Neural cell (in vitro differentiated cells): ENCODE measurements around the gene EIF2S3B. TPM values are rescaled to one million over a fixed set of nuclear protein-coding genes. Genes with fewer than 3 reads are reported as not detected.

ENCODE experiments used
- H2AFZ ChIP-seq: fragments of 200-600, 300-800 bp; sonication (generic), shearing (Covaris generic); 2 replicates; pipeline ENCODE4 v1.6.0; 2014; ENCODE audit warnings: low read depth, mild to moderate bottlenecking, antibody characterized with exemption, low read length, moderate library complexity
- H3F3A ChIP-seq: fragments of 200-600 bp; shearing (Covaris generic); 2 replicates; pipeline ENCODE4 v1.6.1; 2016; ENCODE audit warnings: mild to moderate bottlenecking, moderate library complexity, mixed read lengths, antibody characterized with exemption, low read length; ENCODE audit not compliant: insufficient read depth, poor library complexity, severe bottlenecking
- H3K27ac ChIP-seq: fragments of 200-600, 300-800 bp; sonication (generic), shearing (Covaris generic); 2 replicates; pipeline ENCODE4 v1.5.1; 2014; ENCODE audit warnings: mild to moderate bottlenecking, low read length, moderate library complexity
- H3K27me3 ChIP-seq: fragments of 300-800, 200-600 bp; sonication (generic), shearing (Covaris generic); 2 replicates; pipeline ENCODE4 v1.6.0; 2014; ENCODE audit warnings: mild to moderate bottlenecking, low read depth, low read length, moderate library complexity; ENCODE audit not compliant: insufficient read depth
- H3K36me3 ChIP-seq: fragments of 300-800, 200-600 bp; sonication (generic), shearing (Covaris generic); 2 replicates; pipeline ENCODE4 v1.5.1; 2014; ENCODE audit warnings: mild to moderate bottlenecking, antibody characterized with exemption, low read length, moderate library complexity; ENCODE audit not compliant: insufficient read depth
- H3K4me2 ChIP-seq: fragments of 300-800, 200-600 bp; sonication (generic), shearing (Covaris generic); 2 replicates; pipeline ENCODE4 v1.6.0; 2014; ENCODE audit warnings: mild to moderate bottlenecking, low read length
- H3K4me3 ChIP-seq: fragments of 300-800, 200-600 bp; sonication (generic), shearing (Covaris generic); 2 replicates; pipeline ENCODE4 v1.5.1; 2014; ENCODE audit warnings: mild to moderate bottlenecking, low read length, moderate library complexity
- H3K79me2 ChIP-seq: fragments of 200-600 bp; shearing (Covaris generic); replicated peaks from 2 replicates; pipeline ENCODE4 v1.6.0; 2014; ENCODE audit warnings: mild to moderate bottlenecking, low read length, moderate library complexity; ENCODE audit not compliant: insufficient read depth
- H3K9ac ChIP-seq: fragments of 300-800, 200-600 bp; sonication (generic), shearing (Covaris generic); 2 replicates; pipeline ENCODE4 v1.6.1; 2016; ENCODE audit warnings: mild to moderate bottlenecking, low read length, mixed read lengths
- H3K9me2 ChIP-seq: fragments of 200-600 bp; shearing (Covaris generic); 2 replicates; pipeline ENCODE4 v1.6.1; 2016; ENCODE audit warnings: mild to moderate bottlenecking, low read length, mixed read lengths; ENCODE audit not compliant: insufficient read depth
- H3K9me3 ChIP-seq: fragments of 200-600, 300-800 bp; sonication (generic), shearing (Covaris generic); 2 replicates; pipeline ENCODE4 v1.6.1; 2016; ENCODE audit warnings: mild to moderate bottlenecking, mixed run types, low read length, moderate library complexity, mixed read lengths
- H4K20me1 ChIP-seq: fragments of 200-600 bp; shearing (Covaris generic); 2 replicates; pipeline ENCODE4 v1.6.1; 2016; ENCODE audit warnings: mild to moderate bottlenecking, mixed run types; ENCODE audit not compliant: insufficient read depth
- EP300 ChIP-seq: fragments of 450-650 bp; conservative IDR thresholded peaks from 2 replicates; pipeline ENCODE4 v1.6.1; 2014; ENCODE audit warnings: antibody characterized with exemption, mild to moderate bottlenecking, moderate library complexity; ENCODE audit not compliant: poor library complexity, severe bottlenecking
- EZH2 ChIP-seq: fragments of 200-600, 300-800 bp; shearing (Covaris generic), sonication (generic); IDR thresholded peaks from 2 replicates; pipeline ENCODE4 v1.6.1; 2014; ENCODE audit warnings: antibody characterized with exemption, low read length, borderline replicate concordance, mild to moderate bottlenecking; ENCODE audit not compliant: insufficient read depth, poor library complexity, severe bottlenecking
- MXI1 ChIP-seq: fragments of 450-650 bp; conservative IDR thresholded peaks from 2 replicates; pipeline ENCODE4 v1.6.1; 2014; ENCODE audit warnings: antibody characterized with exemption, mild to moderate bottlenecking; ENCODE audit not compliant: poor library complexity, severe bottlenecking
- POLR2AphosphoS5 ChIP-seq: IDR thresholded peaks from 2 replicates; pipeline ENCODE4 v1.6.1; 2012
- RAD21 ChIP-seq: fragments of 450-650 bp; conservative IDR thresholded peaks from 2 replicates; pipeline ENCODE4 v1.6.1; 2014; ENCODE audit warnings: antibody characterized with exemption, mild to moderate bottlenecking, moderate library complexity
- SMC3 ChIP-seq: fragments of 450-650 bp; conservative IDR thresholded peaks from 2 replicates; pipeline ENCODE4 v1.6.1; 2014; ENCODE audit warnings: antibody characterized with exemption, mild to moderate bottlenecking, moderate library complexity; ENCODE audit not compliant: poor library complexity
- TAF1 ChIP-seq: IDR thresholded peaks from 2 replicates; pipeline ENCODE4 v1.6.1; 2012; ENCODE audit warnings: low read depth
- polyA plus RNA-seq: library from polyadenylated mRNA; depleted of rRNA; stranded (reverse); fragments of >200 nt; gene quantifications from 2 replicates; pipeline ENCODE4 v1.2.3, GENCODE V29; 2014
- TF ChIP-seq, protein P1 (sequence below): fragments of 450-650 bp; IDR thresholded peaks from 2 replicates; pipeline ENCODE4 v1.5.1; 2014; ENCODE audit warnings: antibody characterized with exemption, mild to moderate bottlenecking, moderate library complexity; ENCODE audit not compliant: poor library complexity, severe bottlenecking
- TF ChIP-seq, protein P2 (sequence below): IDR thresholded peaks from 2 replicates; pipeline ENCODE4 v1.6.1; 2012; ENCODE audit warnings: borderline replicate concordance

The EIF2S3B gene
- polyA plus RNA-seq, 1 donor from 2014 or later = 3.6 TPM

DNA sequence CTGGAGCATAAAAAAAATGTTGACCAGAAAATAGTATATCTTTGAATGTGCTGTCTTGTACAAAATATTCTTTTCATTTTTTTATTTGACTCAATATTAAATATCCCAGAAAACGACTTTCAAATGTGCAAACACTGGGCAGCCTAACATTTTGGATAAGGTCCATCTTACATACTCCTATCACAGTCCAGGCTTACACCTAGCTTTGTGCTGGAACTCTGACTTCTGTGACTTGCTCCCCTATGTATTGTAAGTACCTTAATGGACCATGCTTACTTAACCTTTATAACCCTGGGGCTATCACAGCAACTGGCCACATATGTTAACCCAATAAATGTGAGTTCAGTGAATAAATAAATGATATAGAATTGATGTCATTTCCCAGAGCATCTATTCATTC, 7.6 kb upstream of the EIF2S3B start:
- Histone ChIP-seq H2AFZ (no peak overlapping the region), H3K9me2 (no peaks in the 10 kb centered on the region)
- no peak for TF ChIP-seq RAD21
- TF ChIP-seq TAF1 = no peak
- TF ChIP-seq, protein P1, sequence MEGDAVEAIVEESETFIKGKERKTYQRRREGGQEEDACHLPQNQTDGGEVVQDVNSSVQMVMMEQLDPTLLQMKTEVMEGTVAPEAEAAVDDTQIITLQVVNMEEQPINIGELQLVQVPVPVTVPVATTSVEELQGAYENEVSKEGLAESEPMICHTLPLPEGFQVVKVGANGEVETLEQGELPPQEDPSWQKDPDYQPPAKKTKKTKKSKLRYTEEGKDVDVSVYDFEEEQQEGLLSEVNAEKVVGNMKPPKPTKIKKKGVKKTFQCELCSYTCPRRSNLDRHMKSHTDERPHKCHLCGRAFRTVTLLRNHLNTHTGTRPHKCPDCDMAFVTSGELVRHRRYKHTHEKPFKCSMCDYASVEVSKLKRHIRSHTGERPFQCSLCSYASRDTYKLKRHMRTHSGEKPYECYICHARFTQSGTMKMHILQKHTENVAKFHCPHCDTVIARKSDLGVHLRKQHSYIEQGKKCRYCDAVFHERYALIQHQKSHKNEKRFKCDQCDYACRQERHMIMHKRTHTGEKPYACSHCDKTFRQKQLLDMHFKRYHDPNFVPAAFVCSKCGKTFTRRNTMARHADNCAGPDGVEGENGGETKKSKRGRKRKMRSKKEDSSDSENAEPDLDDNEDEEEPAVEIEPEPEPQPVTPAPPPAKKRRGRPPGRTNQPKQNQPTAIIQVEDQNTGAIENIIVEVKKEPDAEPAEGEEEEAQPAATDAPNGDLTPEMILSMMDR = no peak

DNA sequence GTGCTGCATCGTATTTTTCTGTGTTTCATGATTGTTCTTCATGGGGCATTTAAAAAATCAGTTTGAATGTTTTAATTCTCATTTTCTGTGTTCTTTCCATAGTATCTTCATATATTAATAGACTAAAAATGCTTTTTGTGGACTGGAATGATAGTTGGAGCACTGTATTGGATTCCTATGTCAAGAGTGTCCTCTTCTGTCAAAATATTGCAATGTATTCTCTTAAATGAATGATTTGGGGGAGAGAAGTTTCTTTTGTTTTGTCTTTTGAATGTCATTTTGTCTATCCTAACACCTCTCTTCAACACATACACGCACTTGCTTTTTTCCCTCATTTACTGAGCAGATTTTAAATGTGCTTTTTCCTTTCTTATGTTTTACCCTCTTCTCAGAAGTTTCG, 4.7 kb upstream of the EIF2S3B start:
- Histone ChIP-seq H3F3A (no peaks in the 10 kb centered on the region), H3K4me2 (no peak overlapping the region), H3K9ac (no peak overlapping the region), H3K9me2 (no peaks in the 10 kb centered on the region), H3K4me3 (no peak overlapping the region), H3K27ac (no peak overlapping the region), H4K20me1 (no peaks in the 10 kb centered on the region), H3K27me3 (no peaks in the 10 kb centered on the region), H3K36me3 (no peaks in the 10 kb centered on the region), H2AFZ (no peak overlapping the region), H3K79me2 (no peaks in the 10 kb centered on the region), H3K9me3 (no peaks in the 10 kb centered on the region)
- TF ChIP-seq EP300 = no peak
- no peak for TF ChIP-seq RAD21
- no peak for TF ChIP-seq MXI1
- no peak for TF ChIP-seq TAF1
- no peak for TF ChIP-seq EZH2
- TF ChIP-seq, protein P2, sequence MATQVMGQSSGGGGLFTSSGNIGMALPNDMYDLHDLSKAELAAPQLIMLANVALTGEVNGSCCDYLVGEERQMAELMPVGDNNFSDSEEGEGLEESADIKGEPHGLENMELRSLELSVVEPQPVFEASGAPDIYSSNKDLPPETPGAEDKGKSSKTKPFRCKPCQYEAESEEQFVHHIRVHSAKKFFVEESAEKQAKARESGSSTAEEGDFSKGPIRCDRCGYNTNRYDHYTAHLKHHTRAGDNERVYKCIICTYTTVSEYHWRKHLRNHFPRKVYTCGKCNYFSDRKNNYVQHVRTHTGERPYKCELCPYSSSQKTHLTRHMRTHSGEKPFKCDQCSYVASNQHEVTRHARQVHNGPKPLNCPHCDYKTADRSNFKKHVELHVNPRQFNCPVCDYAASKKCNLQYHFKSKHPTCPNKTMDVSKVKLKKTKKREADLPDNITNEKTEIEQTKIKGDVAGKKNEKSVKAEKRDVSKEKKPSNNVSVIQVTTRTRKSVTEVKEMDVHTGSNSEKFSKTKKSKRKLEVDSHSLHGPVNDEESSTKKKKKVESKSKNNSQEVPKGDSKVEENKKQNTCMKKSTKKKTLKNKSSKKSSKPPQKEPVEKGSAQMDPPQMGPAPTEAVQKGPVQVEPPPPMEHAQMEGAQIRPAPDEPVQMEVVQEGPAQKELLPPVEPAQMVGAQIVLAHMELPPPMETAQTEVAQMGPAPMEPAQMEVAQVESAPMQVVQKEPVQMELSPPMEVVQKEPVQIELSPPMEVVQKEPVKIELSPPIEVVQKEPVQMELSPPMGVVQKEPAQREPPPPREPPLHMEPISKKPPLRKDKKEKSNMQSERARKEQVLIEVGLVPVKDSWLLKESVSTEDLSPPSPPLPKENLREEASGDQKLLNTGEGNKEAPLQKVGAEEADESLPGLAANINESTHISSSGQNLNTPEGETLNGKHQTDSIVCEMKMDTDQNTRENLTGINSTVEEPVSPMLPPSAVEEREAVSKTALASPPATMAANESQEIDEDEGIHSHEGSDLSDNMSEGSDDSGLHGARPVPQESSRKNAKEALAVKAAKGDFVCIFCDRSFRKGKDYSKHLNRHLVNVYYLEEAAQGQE = no peak
- TF ChIP-seq POLR2AphosphoS5 = no peak
- TF ChIP-seq, protein P1 = no peak
- TF ChIP-seq SMC3 = no peak

More for the DNA sequence above, 7.6 kb upstream of the EIF2S3B start:
- Histone ChIP-seq H3K4me2 (no peak overlapping the region), H3K27ac (no peak overlapping the region), H3K27me3 (no peaks in the 10 kb centered on the region), H4K20me1 (no peaks in the 10 kb centered on the region), H3F3A (no peaks in the 10 kb centered on the region), H3K4me3 (no peak overlapping the region), H3K9me3 (no peaks in the 10 kb centered on the region), H3K9ac (no peak overlapping the region), H3K79me2 (no peaks in the 10 kb centered on the region), H3K36me3 (no peaks in the 10 kb centered on the region)
